Endothelial cell of umbilical vein (primary cell): ENCODE data around the gene UNC5CL.

Experiments used
- CTCF ChIP-seq, 2 donors: IDR thresholded peaks; 1 replicate in 1 of 2; 2 replicates in 1 of 2; pipeline ENCODE4 v1.5.1; 2011; ENCODE audit warnings: low read length in 2 of 2, mild to moderate bottlenecking in 2 of 2, moderate library complexity in 2 of 2, control low read depth in 1 of 2, inconsistent platforms in 1 of 2, low read depth in 1 of 2; ENCODE audit not compliant: insufficient read depth in 1 of 2; ENCODE audit errors: extremely low read depth in 1 of 2
- JUN ChIP-seq: IDR thresholded peaks from 2 replicates; pipeline ENCODE4 v1.6.1; 2011; ENCODE audit warnings: borderline replicate concordance, low read depth; ENCODE audit not compliant: insufficient read length, insufficient read depth

GRCh38 chr6:41011673-41012072 is 27.3 kb downstream of the UNC5CL start:
- TF ChIP-seq CTCF (IDR thresholded peaks at IDR 0.05; ENCODE audit: extremely low read depth in 1 of 2, insufficient read depth in 1 of 2, low read depth in 1 of 2, low read length in 2 of 2) (no peak), JUN (no peak)
